IPS DF 4.7 (cell line): ENCODE measurements around the gene TPD52L1.

Experiments
- DNase-seq: peaks from one replicate; pipeline ENCODE4 v3.0.0-alpha.2; 2013; ENCODE audit warnings: low spot score; ENCODE audit errors: extremely low read depth

TPD52L1 gene

GRCh38 chr6:125207956-125208355 lies 54.4 kb downstream of the TPD52L1 start:
- DNase-seq: no peak

GRCh38 chr6:125208625-125209249 lies 55.2 kb downstream of the TPD52L1 start:
- DNase-seq: no peak

- no peak for DNase-seq
Measured at GRCh38 chr6:125210667-125211066, 57.1 kb downstream of the TPD52L1 start.

- no peak for DNase-seq
Measured at GRCh38 chr6:125211352-125211751, 57.8 kb downstream of the TPD52L1 start.

- no peak for DNase-seq
Measured at GRCh38 chr6:125212377-125212776, 58.8 kb downstream of the TPD52L1 start.

- DNase-seq: no peak
Measured at GRCh38 chr6:125213939-125214338, 60.4 kb downstream of the TPD52L1 start.

- no peak for DNase-seq
Measured at GRCh38 chr6:125215252-125215819, 61.8 kb downstream of the TPD52L1 start.

- DNase-seq: no peak
Measured at GRCh38 chr6:125216015-125216414, 62.4 kb downstream of the TPD52L1 start.

- DNase-seq: no peak
Measured at GRCh38 chr6:125217369-125217768, 63.8 kb downstream of the TPD52L1 start.

- DNase-seq: no peak
Measured at GRCh38 chr6:125217992-125218391, 64.4 kb downstream of the TPD52L1 start.

- DNase-seq: no peak
Measured at GRCh38 chr6:125219361-125219895, 65.9 kb downstream of the TPD52L1 start.

- DNase-seq: no peak
Measured at GRCh38 chr6:125220712-125221111, 67.1 kb downstream of the TPD52L1 start.

GRCh38 chr6:125222531-125223455 lies 69.2 kb downstream of the TPD52L1 start:
- DNase-seq: no peak

- no peak for DNase-seq
Measured at GRCh38 chr6:125224231-125224861, 70.8 kb downstream of the TPD52L1 start.

- DNase-seq: no peak
Measured at GRCh38 chr6:125227244-125227643, 73.7 kb downstream of the TPD52L1 start.

GRCh38 chr6:125228981-125229479 lies 75.5 kb downstream of the TPD52L1 start:
- no peak for DNase-seq

- no peak for DNase-seq
Measured at GRCh38 chr6:125230674-125231073, 77.1 kb downstream of the TPD52L1 start.

GRCh38 chr6:125231133-125231532 lies 77.6 kb downstream of the TPD52L1 start:
- no peak for DNase-seq

- DNase-seq: no peak
Measured at GRCh38 chr6:125231574-125232343, 78.2 kb downstream of the TPD52L1 start.

- DNase-seq: no peak
Measured at GRCh38 chr6:125232466-125232865, 78.9 kb downstream of the TPD52L1 start.

- no peak for DNase-seq
Measured at GRCh38 chr6:125233202-125233601, 79.6 kb downstream of the TPD52L1 start.
